ENCODE results near the gene ADAMTS10. TPM values are rescaled to one million over a fixed set of nuclear protein-coding genes. Genes with fewer than 3 reads are reported as not detected.

Gene ADAMTS10
- total RNA-seq, 1 experiment from 2014 or later, result not detected

GRCh38 chr19:8580710-8581281 is 29.7 kb downstream of the ADAMTS10 start:
- no peaks in the 10 kb centered on the region for H4K20me1 ChIP-seq (ENCODE audit: low read length)
- no peak overlapping the region for H3K4me3 ChIP-seq (ENCODE audit: low read length)
- no peak overlapping the region for H2AFZ ChIP-seq (ENCODE audit: low read length)
- ChIA-PET POLR2A (ENCODE audit: unreplicated experiment) (interaction anchor here (0.6 to 0.7 kb wide), 2 partner anchors 102 to 134 kb away, joined by 10 to 17 read pairs; no protein-coding TSS in a partner anchor), CTCF (interaction anchor here (0.6 to 2.4 kb wide), 18 partner anchors 8 to 219 kb away, joined by 3 to 22 read pairs (median 8); partner anchors contain the start of genes MARCHF2 and ZNF414)
- H3K4me1 ChIP-seq (ENCODE audit: insufficient read depth, low read length), result peaks cover under 1% of the 10 kb centered on the region; the same call in 1 of the 2 replicates
- no peaks in the 10 kb centered on the region for H3K9me2 ChIP-seq (replicated peaks; ENCODE audit: low read length)
- H3F3A ChIP-seq (ENCODE audit: low read length, unreplicated experiment), result no peaks in the 10 kb centered on the region
- no TSS peak for BruUV-seq (replicated peaks)
- no peak overlapping the region for H3K27ac ChIP-seq (ENCODE audit: low read length)
- no peaks in the 10 kb centered on the region for H3K79me2 ChIP-seq (ENCODE audit: low read length)
- no peaks in the 10 kb centered on the region; the same call in 1 of the 2 replicates for H3K36me3 ChIP-seq (ENCODE audit: low read depth, low read length)
- no peak for TF ChIP-seq EZH2phosphoT487 (IDR thresholded peaks at IDR 0.05; ENCODE audit: borderline replicate concordance, low read length)
- TF ChIP-seq CTCF (conservative IDR thresholded peaks at IDR 0.05; ENCODE audit: low read depth, low read length), result peak; percentile 100
- H3K9ac ChIP-seq (ENCODE audit: low read length), result no peak overlapping the region
- DNase-seq (peak; percentile 83), ATAC-seq (peak; percentile 58)
- H3K9me3 ChIP-seq (ENCODE audit: low read length), result no peaks in the 10 kb centered on the region
- no peaks in the 10 kb centered on the region for H3K27me3 ChIP-seq (ENCODE audit: low read length)
- intact Hi-C loops (cut with micrococcal nuclease), result loop anchor here (5.0 to 10.0 kb wide), 3 partner anchors 73 to 226 kb away; partner anchors contain the start of gene MARCHF2
- no peak overlapping the region for H3K4me2 ChIP-seq (ENCODE audit: low read length)

GRCh38 chr19:8578642-8579265 is 31.8 kb downstream of the ADAMTS10 start:
- H3K36me3 ChIP-seq (ENCODE audit: low read depth, low read length), result no peaks in the 10 kb centered on the region; the same call in 1 of the 2 replicates
- no peak overlapping the region for H3K27ac ChIP-seq (ENCODE audit: low read length)
- no peak overlapping the region for H3K4me3 ChIP-seq (ENCODE audit: low read length)
- TF ChIP-seq EZH2 (IDR thresholded peaks at IDR 0.05; ENCODE audit: low read length, unreplicated experiment) (no peak), CTCF (conservative IDR thresholded peaks at IDR 0.05; ENCODE audit: low read depth, low read length) (peak; percentile 99), EZH2phosphoT487 (IDR thresholded peaks at IDR 0.05; ENCODE audit: borderline replicate concordance, low read length) (no peak)
- ChIA-PET POLR2A (ENCODE audit: unreplicated experiment) (no interaction called here), CTCF (interaction anchor here (0.5 to 2.3 kb wide), 6 partner anchors 10 to 217 kb away, joined by 3 to 10 read pairs (median 4); partner anchors contain the start of gene MARCHF2)
- intact Hi-C loops (cut with micrococcal nuclease), result no loop called here
- H3K4me1 ChIP-seq (ENCODE audit: insufficient read depth, low read length), result peaks cover 5% of the 10 kb centered on the region; the same call in 1 of the 2 replicates
- no peaks in the 10 kb centered on the region for H3K79me2 ChIP-seq (ENCODE audit: low read length)
- no peaks in the 10 kb centered on the region for H4K20me1 ChIP-seq (ENCODE audit: low read length)
- no peaks in the 10 kb centered on the region for H3F3A ChIP-seq (ENCODE audit: low read length, unreplicated experiment)
- BruUV-seq (replicated peaks), result no TSS peak
- ATAC-seq (peak; percentile 51), DNase-seq (peak; percentile 86)
- no peaks in the 10 kb centered on the region for H3K9me3 ChIP-seq (ENCODE audit: low read length)
- no peak overlapping the region for H3K4me2 ChIP-seq (ENCODE audit: low read length)
- no peaks in the 10 kb centered on the region for H3K27me3 ChIP-seq (ENCODE audit: low read length)
- no peaks in the 10 kb centered on the region for H3K9me2 ChIP-seq (replicated peaks; ENCODE audit: low read length)
- H2AFZ ChIP-seq (ENCODE audit: low read length), result no peak overlapping the region
- H3K9ac ChIP-seq (ENCODE audit: low read length), result no peak overlapping the region
